K562 (cell line): ENCODE measurements around the gene SDC1. TPM values are rescaled to one million over a fixed set of nuclear protein-coding genes. Genes with fewer than 3 reads are reported as not detected.

ENCODE experiments used
- ATAC-seq: fragments of 200-7000 bp; cut with Tn5 transposase; 3 replicates; pipeline ENCODE4 v1.9.1; 2020; ENCODE audit warnings: moderate library complexity
- BruUV-seq: library from RNA; stranded (reverse); fragments of 400-500 nt; replicated peaks from 2 replicates; lab custom pipeline; 2021; lab: Mats Ljungman, UMichigan
- CTCF ChIA-PET: fragments of 300-600 bp; formaldehyde crosslinking; extraction: SDS; loops from one replicate; lab custom pipeline; 2021; ENCODE audit warnings: low intra/inter-chr PET ratio; lab: Yijun Ruan, JAX
- POLR2A ChIA-PET: fragments of 300-600, 350-650 bp; sonication (Branson Sonifier 250); formaldehyde crosslinking; extraction: SDS; loops from one replicate; lab custom pipeline; 2021; ENCODE audit warnings: antibody characterized with exemption, inconsistent platforms; lab: Yijun Ruan, JAX
- DNase-seq, 4 experiments: peaks; one replicate each; pipeline versions ENCODE4 v3.0.0 to v3.0.0-alpha.2; 2011 to 2018; ENCODE audit warnings: low spot score in 3 of 4, mixed read lengths in 3 of 4; ENCODE audit errors: extremely low read depth in 1 of 4
- FAIRE-seq: peaks from 2 replicates; lab custom pipeline; 2011; peaks lifted over from hg19 to GRCh38; lab: Jason Lieb, UNC
- H2AFZ ChIP-seq: 2 replicates; pipeline ENCODE4 v1.6.0; 2011; ENCODE audit warnings: low read depth, low read length, control low read depth, inconsistent platforms
- H3K27ac ChIP-seq: fragments of 200-600 bp; 3 replicates; pipeline ENCODE4 v1.8.0; 2011; ENCODE audit warnings: low read depth, mild to moderate bottlenecking, control low read depth, inconsistent platforms, low read length, moderate library complexity, mixed read lengths; ENCODE audit errors: extremely low read depth
- H3K27me3 ChIP-seq, 2 experiments: fragments of 300-600 bp in 1 of 2; 2 replicates in 1 of 2; 3 replicates in 1 of 2; pipeline versions ENCODE4 v1.6.0 to v1.8.0; 2011; ENCODE audit warnings: inconsistent platforms in 2 of 2, low read length in 2 of 2, mild to moderate bottlenecking in 1 of 2, mixed read lengths in 1 of 2, moderate library complexity in 1 of 2; ENCODE audit not compliant: control insufficient read depth in 2 of 2, insufficient read depth in 2 of 2
- H3K36me3 ChIP-seq: fragments of 300-600 bp; 3 replicates; pipeline ENCODE4 v1.8.0; 2011; ENCODE audit warnings: mild to moderate bottlenecking, low read length, inconsistent platforms; ENCODE audit not compliant: control insufficient read depth, insufficient read depth
- H3K4me1 ChIP-seq, 2 experiments: fragments of 200-600 bp in 1 of 2; replicated peaks in 1 of 2; 2 replicates in 1 of 2; 3 replicates in 1 of 2; pipeline versions ENCODE4 v1.5.1 to v1.8.0; 2011; ENCODE audit warnings: inconsistent platforms in 2 of 2, low read length in 2 of 2, mild to moderate bottlenecking in 1 of 2, mixed read lengths in 1 of 2, moderate library complexity in 1 of 2; ENCODE audit not compliant: control insufficient read depth in 2 of 2, insufficient read depth in 2 of 2
- H3K4me2 ChIP-seq: 2 replicates; pipeline ENCODE4 v1.6.1; 2011; ENCODE audit warnings: low read length, control low read depth, inconsistent platforms, mixed read lengths; ENCODE audit not compliant: insufficient read depth
- H3K4me3 ChIP-seq: fragments of 200-600 bp; sonication (generic), shearing (Covaris generic); 2 replicates; pipeline ENCODE4 v1.5.1; 2016; ENCODE audit warnings: control low read depth, inconsistent platforms
- H3K79me2 ChIP-seq: fragments of 200-600 bp; 3 replicates; pipeline ENCODE4 v1.8.0; 2011; ENCODE audit warnings: low read length, inconsistent platforms; ENCODE audit not compliant: control insufficient read depth, insufficient read depth
- H3K9ac ChIP-seq, 2 experiments: 2 replicates each; pipeline versions ENCODE4 v1.6.0 to v1.6.1; 2011; ENCODE audit warnings: low read depth in 2 of 2, low read length in 2 of 2, control low read depth in 1 of 2, inconsistent platforms in 1 of 2, mild to moderate bottlenecking in 1 of 2, mixed read lengths in 1 of 2; ENCODE audit not compliant: insufficient read depth in 1 of 2
- H3K9me1 ChIP-seq: one replicate; pipeline ENCODE4 v1.6.0; 2011; ENCODE audit warnings: inconsistent platforms, mild to moderate bottlenecking, low read length, moderate library complexity; ENCODE audit not compliant: control insufficient read depth, insufficient read depth
- H3K9me3 ChIP-seq: replicated peaks from 2 replicates; pipeline ENCODE4 v1.5.1; 2011; ENCODE audit warnings: low read depth, low read length, inconsistent platforms; ENCODE audit not compliant: control insufficient read depth, insufficient read depth
- H4K20me1 ChIP-seq: replicated peaks from 2 replicates; pipeline ENCODE4 v1.6.1; 2011; ENCODE audit warnings: low read length, inconsistent platforms, mixed read lengths; ENCODE audit not compliant: control insufficient read depth, insufficient read depth
- BRF1 ChIP-seq: IDR thresholded peaks from 3 replicates; pipeline ENCODE4 v1.6.1; 2011; ENCODE audit warnings: borderline replicate concordance, mild to moderate bottlenecking; ENCODE audit not compliant: insufficient read length; ENCODE audit errors: extremely low read depth
- HCFC1 ChIP-seq: IDR thresholded peaks from 2 replicates; pipeline ENCODE4 v1.6.1; 2012; ENCODE audit warnings: low read depth, low read length, improper control_type of control experiment
- NR2C2 ChIP-seq, 2 experiments: fragments of 200-800 bp in 1 of 2; sonication (Bioruptor generic) in 1 of 2; sonication (generic) in 1 of 2; formaldehyde crosslinking in 1 of 2; IDR thresholded peaks; 2 replicates each; pipeline versions ENCODE4 v1.6.1 to v1.8.0; 2016 to 2022; ENCODE audit warnings: mild to moderate bottlenecking in 1 of 2, missing compliant biosample characterization in 1 of 2, missing genetic modification characterization in 1 of 2, missing genetic modification reagents in 1 of 2
- ZNF408 ChIP-seq: fragments of 250-450 bp; sonication (Bioruptor Pico); IDR thresholded peaks from 2 replicates; pipeline ENCODE4 v1.4.0; 2020; ENCODE audit warnings: low read depth, mild to moderate bottlenecking, moderate library complexity
- WGBS: fragments of 100-300 bp; shearing (Covaris generic); methylation state at CpG from one replicate; pipeline ENCODE4 v1.1.6; 2016; ENCODE audit warnings: low coverage, mixed read lengths; ENCODE audit not compliant: insufficient coverage; ENCODE audit errors: missing lambda C conversion rate; 5-methylcytosine and 5-hydroxymethylcytosine counted together
- in situ Hi-C: fragments of 300-500 bp; cut with MboI; formaldehyde crosslinking; loops from 4 replicates; pipeline ENCODE4 v1.15.0; 2018; ENCODE audit warnings: inconsistent platforms, mixed read lengths
- intact Hi-C: fragments of 100-400 bp; cut with micrococcal nuclease; formaldehyde crosslinking; loops from 2 replicates; pipeline ENCODE4 v1.14.2; 2022
- polyA plus RNA-seq, 8 experiments: library from polyadenylated mRNA; depleted of rRNA in 4 of 8; stranded (reverse) in 5 of 8; unstranded in 3 of 8; fragments of >200 nt; fragmentation: Nextera tagmentation in 2 of 8; fragmentation: Illumina TruSeq in 1 of 8; extraction: Ambion mirVana in 2 of 8; extraction: Trizol in 1 of 8; gene quantifications; 2 replicates each; pipeline versions ENCODE4 v1.2.1 to v1.2.3, GENCODE V29; 2011 to 2014; ENCODE audit warnings: inconsistent platforms in 1 of 8, missing spikeins in 1 of 8
- total RNA-seq, 7 experiments: library from RNA; depleted of rRNA in 6 of 7; stranded (reverse); fragments of >200 nt in 6 of 7; fragmentation: Illumina TruSeq in 2 of 7; extraction: Trizol in 2 of 7; gene quantifications; 2 replicates each; pipeline versions ENCODE4 v1.2.1 to v1.2.3, GENCODE V29; 2011 to 2021; ENCODE audit warnings: low replicate concordance in 1 of 7
- TF ChIP-seq, protein P1 (sequence below): sonication (generic); formaldehyde crosslinking; IDR thresholded peaks from 2 replicates; pipeline ENCODE4 v1.4.0; 2020; ENCODE audit warnings: mild to moderate bottlenecking, missing genetic modification reagents

Gene SDC1
- total and polyA plus RNA-seq, 9 of the 15 experiments (the other 6 are each of a cell fraction or from before 2014, with no cell fraction given): 0.06 to 2.7 (median 0.49) TPM

- H3K27ac ChIP-seq: no peak overlapping the region
- BruUV-seq: no TSS peak
- no peaks in the 10 kb centered on the region for H4K20me1 ChIP-seq
- FAIRE-seq (no peak), ATAC-seq (no peak), DNase-seq (no peak)
- ChIA-PET POLR2A (interaction anchor here (0.5 to 1.0 kb wide), 3 partner anchors 14 to 130 kb away, joined by 3 read pairs; no protein-coding TSS in a partner anchor), CTCF (no interaction called here)
- intact Hi-C loops (no loop called here), in situ Hi-C loops (no loop called here)
- H3K4me3 ChIP-seq: no peak overlapping the region
- TF ChIP-seq HCFC1: no peak
- TF ChIP-seq ZNF408 (CRISPR knock-in tag): no peak
- TF ChIP-seq, protein P1, sequence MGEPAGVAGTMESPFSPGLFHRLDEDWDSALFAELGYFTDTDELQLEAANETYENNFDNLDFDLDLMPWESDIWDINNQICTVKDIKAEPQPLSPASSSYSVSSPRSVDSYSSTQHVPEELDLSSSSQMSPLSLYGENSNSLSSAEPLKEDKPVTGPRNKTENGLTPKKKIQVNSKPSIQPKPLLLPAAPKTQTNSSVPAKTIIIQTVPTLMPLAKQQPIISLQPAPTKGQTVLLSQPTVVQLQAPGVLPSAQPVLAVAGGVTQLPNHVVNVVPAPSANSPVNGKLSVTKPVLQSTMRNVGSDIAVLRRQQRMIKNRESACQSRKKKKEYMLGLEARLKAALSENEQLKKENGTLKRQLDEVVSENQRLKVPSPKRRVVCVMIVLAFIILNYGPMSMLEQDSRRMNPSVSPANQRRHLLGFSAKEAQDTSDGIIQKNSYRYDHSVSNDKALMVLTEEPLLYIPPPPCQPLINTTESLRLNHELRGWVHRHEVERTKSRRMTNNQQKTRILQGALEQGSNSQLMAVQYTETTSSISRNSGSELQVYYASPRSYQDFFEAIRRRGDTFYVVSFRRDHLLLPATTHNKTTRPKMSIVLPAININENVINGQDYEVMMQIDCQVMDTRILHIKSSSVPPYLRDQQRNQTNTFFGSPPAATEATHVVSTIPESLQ (CRISPR knock-in tag): no peak
- TF ChIP-seq BRF1: no peak
- no peak for TF ChIP-seq NR2C2 (CRISPR knock-in tag; IDR thresholded peaks at IDR 0.05)
- no peak for TF ChIP-seq NR2C2 (tag; IDR thresholded peaks at IDR 0.05)
- no peaks in the 10 kb centered on the region for H3K9me3 ChIP-seq
- H3K79me2 ChIP-seq: no peaks in the 10 kb centered on the region
- peaks cover 0 to 9% of the 10 kb centered on the region in 2 experiments; a peak in 3 of 5 replicates for H3K4me1 ChIP-seq
- peaks cover under 1% of the 10 kb centered on the region for H3K9me1 ChIP-seq
- no peak overlapping the region for H3K4me2 ChIP-seq
- no peak overlapping the region for H3K9ac ChIP-seq
- 13% methylated on average over 16 of the region's 16 CpGs for WGBS
- H3K36me3 ChIP-seq: no peaks in the 10 kb centered on the region
- no peak overlapping the region for H2AFZ ChIP-seq
- peaks cover 12 to 72% of the 10 kb centered on the region in 2 experiments for H3K27me3 ChIP-seq
Observed at GRCh38 chr2:20169796-20170703, 54.9 kb downstream of the SDC1 start.
